ENCODE results near the gene RSPO4. TPM values are rescaled to one million over a fixed set of nuclear protein-coding genes. Genes with fewer than 3 reads are reported as not detected.

Gene RSPO4
- total RNA-seq, 1 donor from 2014 or later: not detected

- H3K9me3 Mint-ChIP-seq: no peaks in the 10 kb centered on the region
- H3K4me1 Mint-ChIP-seq: no peaks in the 10 kb centered on the region
Observed at GRCh38 chr20:1013566-1014340, 11.6 kb upstream of the RSPO4 start.

DNA sequence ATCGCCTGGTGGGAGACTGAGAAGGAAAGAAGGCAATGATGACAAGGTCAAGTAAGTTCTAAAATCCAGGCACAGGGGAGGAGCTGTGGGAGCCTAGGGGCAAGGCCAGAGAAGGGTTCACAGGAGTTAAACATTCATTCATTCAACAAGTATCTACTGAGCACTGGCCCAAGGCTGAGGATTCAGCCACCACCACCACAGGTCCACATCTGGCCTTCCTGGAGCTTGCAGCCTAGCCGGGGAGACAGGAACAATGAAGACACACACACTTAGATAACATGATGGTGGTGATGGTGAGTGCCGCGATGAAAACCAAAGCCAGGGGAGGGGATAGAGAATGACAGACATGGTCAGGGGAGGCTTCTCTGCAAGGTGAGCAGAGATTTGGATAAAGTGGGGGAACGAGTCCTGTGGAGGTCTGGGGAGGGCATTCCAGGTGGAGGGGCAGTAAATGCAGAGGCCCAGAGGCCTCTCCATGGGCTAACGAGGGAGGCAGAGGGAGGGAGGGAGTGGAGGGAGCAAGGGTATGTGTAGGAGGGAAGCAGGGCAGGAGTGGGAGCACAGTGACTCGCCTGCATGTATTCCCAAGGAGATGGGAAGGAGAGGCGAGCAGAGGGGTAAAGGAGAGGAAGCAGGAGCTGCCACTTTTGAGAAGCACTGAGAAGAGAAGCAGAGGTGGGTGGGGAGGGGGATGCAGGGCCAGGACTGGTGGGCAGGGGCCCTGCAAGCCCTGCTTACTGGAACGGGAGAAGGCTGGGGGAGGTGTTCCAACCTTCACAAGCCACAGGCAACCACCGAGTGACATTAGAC, 10.5 kb upstream of the RSPO4 start:
- H3K27ac Mint-ChIP-seq (ENCODE audit: unreplicated experiment): no peak overlapping the region
- H3K4me3 Mint-ChIP-seq: no peak overlapping the region
- no peaks in the 10 kb centered on the region for H3K9me3 Mint-ChIP-seq
- H3K27me3 Mint-ChIP-seq (ENCODE audit: low read depth): peaks cover 25% of the 10 kb centered on the region
- no peaks in the 10 kb centered on the region for H3K36me3 Mint-ChIP-seq (ENCODE audit: low read depth)
- no peaks in the 10 kb centered on the region for H3K4me1 Mint-ChIP-seq
- TF ChIP-seq CTCF (conservative IDR thresholded peaks at IDR 0.05): no peak
- DNase-seq (ENCODE audit: low read depth, low spot score): no peak

More at GRCh38 chr20:1013566-1014340, 11.6 kb upstream of the RSPO4 start:
- TF ChIP-seq CTCF (conservative IDR thresholded peaks at IDR 0.05): no peak
- Mint-ChIP-seq H3K27ac (ENCODE audit: unreplicated experiment) (no peak overlapping the region), H3K36me3 (ENCODE audit: low read depth) (no peaks in the 10 kb centered on the region), H3K27me3 (ENCODE audit: low read depth) (peaks cover 18% of the 10 kb centered on the region), H3K4me3 (no peak overlapping the region)
- no peak for DNase-seq (ENCODE audit: low read depth, low spot score)

DNA sequence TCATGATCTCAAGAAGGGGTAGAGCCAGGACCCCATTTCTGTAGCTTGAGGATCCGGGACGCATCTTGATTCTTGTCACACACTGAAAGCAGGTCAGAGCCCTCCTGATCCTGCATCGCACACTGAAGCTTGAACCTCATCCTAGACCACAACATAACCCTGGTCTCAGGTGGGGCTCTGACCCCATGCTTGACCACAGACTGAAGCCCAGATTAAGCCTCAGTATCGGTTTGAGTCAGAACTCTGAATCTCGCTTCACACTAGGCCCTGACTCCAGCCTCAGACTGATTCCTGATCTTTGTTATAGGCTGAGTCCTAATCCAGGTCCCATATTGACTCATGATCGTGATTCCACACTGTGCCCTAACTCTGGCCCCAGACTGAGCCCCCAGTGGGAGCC, 8.5 kb upstream of the RSPO4 start:
- Mint-ChIP-seq H3K9me3 (peaks cover 2% of the 10 kb centered on the region), H3K36me3 (ENCODE audit: low read depth) (no peaks in the 10 kb centered on the region)
- no peak for DNase-seq (ENCODE audit: low read depth, low spot score)

GRCh38 chr20:1005452-1006027, 3.4 kb upstream of the RSPO4 start:
- DNase-seq (ENCODE audit: low read depth, low spot score): no peak
- Mint-ChIP-seq H3K9me3 (peaks cover 2% of the 10 kb centered on the region), H3K4me1 (peaks cover 7% of the 10 kb centered on the region), H3K36me3 (ENCODE audit: low read depth) (no peaks in the 10 kb centered on the region), H3K4me3 (no peak overlapping the region), H3K27me3 (ENCODE audit: low read depth) (peaks cover 83% of the 10 kb centered on the region), H3K27ac (ENCODE audit: unreplicated experiment) (no peak overlapping the region)
- no peak for TF ChIP-seq CTCF (conservative IDR thresholded peaks at IDR 0.05)

More for the DNA sequence above, 8.5 kb upstream of the RSPO4 start:
- H3K4me1 Mint-ChIP-seq: no peaks in the 10 kb centered on the region
- peaks cover 43% of the 10 kb centered on the region for H3K27me3 Mint-ChIP-seq (ENCODE audit: low read depth)
- no peak overlapping the region for H3K27ac Mint-ChIP-seq (ENCODE audit: unreplicated experiment)
- TF ChIP-seq CTCF (conservative IDR thresholded peaks at IDR 0.05): no peak
- no peak overlapping the region for H3K4me3 Mint-ChIP-seq

GRCh38 chr20:1003920-1004697, 2.0 kb upstream of the RSPO4 start:
- DNase-seq (ENCODE audit: low read depth, low spot score): no peak
- H3K27me3 Mint-ChIP-seq (ENCODE audit: low read depth): peaks cover 89% of the 10 kb centered on the region
- H3K36me3 Mint-ChIP-seq (ENCODE audit: low read depth): no peaks in the 10 kb centered on the region
- H3K27ac Mint-ChIP-seq (ENCODE audit: unreplicated experiment): no peak overlapping the region
- peaks cover 7% of the 10 kb centered on the region for H3K4me1 Mint-ChIP-seq
- no peak for TF ChIP-seq CTCF (conservative IDR thresholded peaks at IDR 0.05)
- H3K4me3 Mint-ChIP-seq: peak overlapping the region; percentile 38
- H3K9me3 Mint-ChIP-seq: peaks cover 2% of the 10 kb centered on the region
